GM21737 (cell line): ENCODE data around the gene TMIGD3.
A peak's percentile ranks its signal among the peaks of the same experiment; 100 is the strongest.

Experiments
- ATAC-seq: cut with Tn5 transposase; IDR thresholded peaks from one replicate; pipeline ENCODE4 v1.9.1; 2021; ENCODE audit warnings: mild to moderate bottlenecking, moderate library complexity; ENCODE audit not compliant: unreplicated experiment

TMIGD3 gene

DNA sequence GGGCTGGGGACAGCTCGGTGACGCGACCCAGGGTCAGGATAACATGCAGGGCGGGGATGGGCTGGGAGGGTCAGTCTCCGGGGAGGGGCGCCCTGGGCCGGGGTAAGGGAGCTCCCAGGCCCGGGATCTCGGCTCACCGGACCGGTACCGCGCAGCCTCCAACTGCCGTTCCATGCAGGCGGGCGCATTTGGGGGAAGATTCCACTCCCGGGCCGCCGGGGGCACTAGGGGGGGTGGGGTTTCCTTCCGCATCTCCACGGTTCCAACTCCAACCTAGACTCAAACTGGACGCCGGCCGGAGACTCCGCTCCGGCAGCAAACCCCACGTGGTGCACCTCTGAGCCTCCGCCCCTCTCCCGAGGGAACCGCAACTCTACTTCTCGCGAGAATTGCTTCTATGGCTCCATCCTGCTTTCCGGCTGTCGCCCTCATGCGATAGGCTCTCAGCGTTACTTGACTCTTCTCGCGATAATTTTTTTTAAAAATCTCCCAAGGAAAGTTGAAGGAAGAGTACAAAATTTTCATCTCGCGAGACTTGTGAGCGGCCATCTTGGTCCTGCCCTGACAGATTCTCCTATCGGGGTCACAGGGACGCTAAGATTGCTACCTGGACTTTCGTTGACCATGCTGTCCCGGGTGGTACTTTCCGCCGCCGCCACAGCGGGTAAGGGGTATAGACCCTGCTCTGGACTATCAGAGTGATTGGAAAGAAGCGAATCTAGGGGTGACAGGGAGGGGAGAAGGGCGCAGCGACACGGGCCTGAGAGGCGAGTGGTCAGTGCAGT is 54.3 kb downstream of the TMIGD3 start, which contains the start of the genes ATP5PB and WDR77:
Gene ATP5PB, plus strand, starts transcription at position 547 of the 785 bp plus-strand sequence. Its CDS starts 78 bp downstream, at position 625.
Gene WDR77, minus strand, starts transcription at position 339 of the 785 bp plus-strand sequence. Its CDS starts 87 bp downstream, at position 252.
- ATAC-seq: peak; percentile 84

DNA sequence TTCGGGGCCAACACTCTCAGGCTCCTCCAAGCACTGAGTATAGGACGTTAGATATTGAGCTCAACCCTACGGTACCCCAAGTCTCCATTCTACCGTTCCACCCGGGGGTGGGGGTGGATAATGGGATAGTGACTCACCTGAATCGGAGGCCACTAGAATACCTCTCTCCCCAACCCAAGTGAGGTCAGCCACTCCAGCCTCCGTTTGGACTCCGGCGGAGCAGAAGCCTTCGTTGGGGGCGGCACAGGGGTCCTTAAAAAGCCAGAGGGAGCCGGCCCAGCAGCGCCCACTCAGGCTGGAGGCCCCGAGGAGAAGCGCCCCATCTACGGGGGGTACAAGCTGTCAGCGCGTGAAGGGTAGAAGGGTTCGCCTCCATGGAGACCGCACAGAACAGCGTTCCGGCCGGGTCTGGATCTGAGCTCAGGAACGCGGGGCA is 54.9 kb downstream of the TMIGD3 start:
- peak; percentile 7 for ATAC-seq

DNA sequence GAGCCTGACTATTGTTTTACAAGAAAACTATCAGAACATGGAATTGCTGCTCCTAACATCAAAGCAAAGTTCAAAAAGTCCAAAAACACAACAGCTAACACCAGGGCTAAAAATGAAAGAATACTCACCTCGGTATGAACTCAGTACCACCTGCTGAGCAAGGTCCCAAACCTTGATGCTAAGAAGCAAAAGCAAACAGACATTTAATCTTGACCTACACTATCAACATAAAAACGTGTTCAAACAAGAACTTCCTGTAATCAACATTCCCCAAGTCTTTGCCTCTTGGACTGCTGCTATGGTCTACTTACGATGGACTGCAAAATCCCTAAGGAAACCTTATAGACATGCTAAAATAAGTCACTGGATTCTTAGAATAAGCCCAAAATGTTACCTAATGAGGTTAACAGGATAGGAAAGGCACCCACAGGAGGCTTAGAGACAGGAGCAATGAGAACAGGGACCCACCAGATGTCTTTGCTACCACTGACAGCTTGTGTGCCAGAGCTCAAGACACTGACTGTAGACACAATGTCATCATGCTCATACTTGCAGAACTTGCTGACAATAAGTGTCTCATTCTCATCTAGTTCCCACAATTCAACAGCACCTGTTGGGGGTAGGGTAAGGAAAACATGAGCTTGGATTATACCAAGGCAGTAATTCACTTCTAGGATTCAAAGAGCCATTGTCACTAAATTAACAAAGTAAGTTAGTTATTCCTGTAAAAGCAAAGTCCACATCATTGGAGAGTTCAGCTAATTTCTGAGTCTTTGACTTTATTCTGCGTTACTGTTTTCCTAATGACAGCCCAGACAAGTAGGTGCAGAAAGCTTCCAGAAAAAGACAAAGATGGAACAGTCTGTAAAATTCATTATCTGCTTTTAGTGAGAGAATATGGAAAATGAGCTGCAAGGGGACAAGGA is 56.2 kb downstream of the TMIGD3 start:
- ATAC-seq: no peak

DNA sequence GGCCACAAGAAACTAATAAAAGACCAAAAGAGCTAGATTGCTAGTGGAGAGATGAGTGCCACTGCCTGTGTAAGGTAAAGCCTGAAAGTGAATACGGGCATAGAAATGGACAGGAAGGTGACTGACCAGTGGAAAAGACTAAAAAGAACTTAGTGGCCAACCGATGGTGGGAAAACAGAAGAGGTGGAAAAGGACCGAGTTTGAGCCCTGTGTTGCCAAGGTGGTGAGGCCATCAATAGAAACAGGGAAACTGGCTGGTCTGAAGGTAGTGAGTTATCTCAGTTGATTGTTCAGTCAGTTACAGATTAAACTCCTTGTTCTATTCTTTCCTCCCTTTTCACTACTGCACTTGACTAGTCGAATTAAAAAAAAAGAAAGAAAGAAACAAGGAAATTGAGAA is 56.9 kb downstream of the TMIGD3 start:
- ATAC-seq: no peak

DNA sequence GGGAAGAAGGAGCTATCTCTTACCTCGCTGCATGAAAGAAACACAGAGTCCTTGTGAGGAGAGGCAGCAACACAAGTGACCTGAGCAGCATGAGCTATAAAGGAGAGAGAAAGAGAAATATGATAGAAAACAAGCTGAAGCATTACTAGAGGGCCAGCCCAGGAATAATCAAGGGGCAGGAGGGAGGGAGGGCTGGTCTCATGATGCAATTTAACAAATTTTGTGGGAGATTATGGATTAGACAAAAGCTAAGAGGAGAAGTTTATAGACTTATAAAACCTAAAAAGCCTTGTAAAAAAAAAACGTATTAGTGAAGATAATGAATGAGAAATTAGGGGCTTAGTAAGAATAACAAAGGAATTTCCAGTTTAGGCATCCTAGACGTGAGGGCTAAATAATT is 59.4 kb downstream of the TMIGD3 start:
- ATAC-seq: no peak

DNA sequence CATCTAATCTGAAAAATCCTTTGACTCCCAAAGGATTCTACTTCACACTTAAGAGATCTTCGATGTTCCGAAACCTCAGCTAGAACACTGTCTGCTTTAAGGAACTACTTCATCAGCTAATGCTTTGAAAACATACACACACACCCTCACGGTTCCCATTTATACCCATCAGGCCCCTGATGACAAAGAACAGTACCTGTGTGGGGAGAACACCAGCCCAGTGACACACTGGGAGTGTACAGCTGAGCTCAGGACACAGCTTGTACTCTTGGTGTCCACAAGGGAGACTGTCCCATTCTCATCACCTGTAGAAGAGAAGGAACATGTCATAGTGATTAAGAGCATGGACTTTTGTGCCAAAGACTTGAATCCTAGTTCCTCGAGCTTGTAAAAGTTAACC is 61.0 kb downstream of the TMIGD3 start:
- no peak for ATAC-seq

DNA sequence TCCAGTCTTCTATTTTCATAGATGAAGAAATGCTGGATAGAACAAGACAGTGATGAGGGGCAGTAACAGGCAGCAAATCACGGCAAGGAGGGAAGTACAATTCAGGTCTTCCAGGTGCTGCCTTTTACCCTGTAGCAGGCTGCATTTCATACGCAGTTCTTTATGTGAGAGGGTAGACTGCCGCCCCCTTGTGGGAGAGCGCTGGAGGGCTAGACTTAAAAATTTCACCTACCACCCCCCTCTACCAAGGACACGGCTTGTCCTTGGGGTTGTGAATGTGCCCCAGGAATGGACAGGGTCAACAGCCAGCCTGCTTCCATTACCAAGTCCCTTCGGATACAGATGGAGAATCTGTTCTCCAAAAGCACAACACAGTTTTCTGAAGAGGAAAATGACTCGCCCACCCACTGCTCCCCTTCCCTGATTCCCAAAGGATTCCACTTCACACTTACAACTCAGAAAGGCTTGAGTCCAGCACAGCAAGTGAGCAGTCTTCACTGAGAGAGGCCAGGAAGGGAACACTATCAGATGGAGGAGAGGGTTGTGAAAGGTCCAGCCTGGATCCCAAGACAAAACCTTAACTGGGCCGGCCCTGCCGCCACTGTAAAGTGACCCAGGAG is 61.8 kb downstream of the TMIGD3 start:
- ATAC-seq: no peak

DNA sequence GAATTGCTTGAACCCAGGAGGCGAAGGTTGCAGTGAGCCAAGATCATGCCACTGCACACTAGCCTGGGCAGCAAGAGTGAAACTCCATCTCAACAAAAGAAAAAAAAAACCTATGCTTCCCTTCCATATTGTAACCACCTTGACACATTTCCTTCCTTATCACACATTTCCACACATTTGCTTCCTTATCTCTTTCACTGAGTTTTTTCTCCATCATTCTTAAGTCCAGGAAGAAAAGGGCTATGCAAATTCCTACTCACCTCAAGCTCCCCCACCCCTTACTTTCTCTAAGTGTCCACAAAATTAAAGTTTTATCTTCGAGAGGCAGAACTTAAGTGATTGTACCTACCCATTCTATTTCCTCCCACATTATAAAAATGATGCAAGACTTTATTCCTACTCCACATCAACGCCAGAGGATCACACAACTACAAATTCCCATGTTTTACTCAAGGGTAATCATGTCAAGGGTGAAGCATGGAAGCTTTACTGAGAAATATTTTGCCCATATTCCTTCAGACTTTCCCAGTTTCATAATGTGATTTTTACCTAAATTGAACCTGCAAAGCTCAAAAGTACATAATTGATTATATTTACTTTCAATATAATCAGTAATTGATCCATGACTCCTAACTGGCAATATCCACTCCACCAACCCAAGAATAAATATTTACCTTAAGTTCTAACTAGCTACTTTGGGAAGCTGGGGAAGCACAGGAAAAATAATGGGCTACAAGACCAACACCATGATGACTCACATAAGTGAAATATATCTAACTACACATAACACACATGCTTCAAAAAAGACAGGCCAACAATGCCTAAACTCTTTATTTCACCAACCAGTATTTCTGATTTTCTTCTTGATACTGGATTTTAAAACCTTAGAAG is 63.7 kb downstream of the TMIGD3 start:
- ATAC-seq: no peak

DNA sequence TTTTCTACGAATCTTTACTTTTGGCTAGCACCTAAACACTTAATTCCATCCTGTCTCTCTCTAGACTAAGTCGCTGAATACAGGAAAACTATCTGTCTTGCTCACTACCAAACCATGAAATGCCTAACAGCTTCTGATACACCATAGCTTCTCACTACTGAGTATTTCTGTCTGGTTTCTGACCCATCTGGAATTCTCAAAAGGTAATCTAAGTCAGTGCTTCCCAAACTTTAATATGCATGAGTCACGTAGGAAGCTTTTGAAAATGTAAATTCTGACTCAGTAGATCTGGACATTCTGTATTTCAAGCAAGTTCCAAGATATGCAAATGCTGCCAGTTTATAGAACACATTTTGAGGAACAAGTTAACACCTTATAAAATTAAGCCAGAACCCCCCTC is 66.7 kb downstream of the TMIGD3 start:
- ATAC-seq: no peak
